OCI-LY3 (cell line): ENCODE results near the gene ASTN2.

ENCODE experiments used
- H2AFZ ChIP-seq: fragments of 200-600, 300-600 bp; shearing (Covaris generic); 2 replicates; pipeline ENCODE4 v1.6.0; 2014; ENCODE audit warnings: antibody characterized with exemption, low read depth, low read length
- H3K27ac ChIP-seq: fragments of 200-600, 300-600 bp; sonication (generic); 2 replicates; pipeline ENCODE4 v1.5.1; 2014; ENCODE audit warnings: mild to moderate bottlenecking, low read length, moderate library complexity, mixed read lengths
- H3K27me3 ChIP-seq: fragments of 200-600, 300-600 bp; sonication (generic); 2 replicates; pipeline ENCODE4 v1.6.1; 2014; ENCODE audit warnings: low read depth, low read length, mixed read lengths
- H3K36me3 ChIP-seq: fragments of 200-600, 300-600 bp; sonication (generic); replicated peaks from 2 replicates; pipeline ENCODE3; 2014; ENCODE audit warnings: low read depth, low read length, mixed read lengths
- H3K4me1 ChIP-seq: fragments of 300-600, 200-600 bp; sonication (generic); 2 replicates; pipeline ENCODE4 v1.6.1; 2014; ENCODE audit warnings: low read length, mixed read lengths
- H3K4me2 ChIP-seq: fragments of 200-600, 300-600 bp; sonication (generic); 2 replicates; pipeline ENCODE4 v1.6.1; 2014; ENCODE audit warnings: low read length, mixed read lengths
- H3K4me3 ChIP-seq: fragments of 300-600, 200-600 bp; sonication (generic); 2 replicates; pipeline ENCODE4 v1.5.1; 2014; ENCODE audit warnings: antibody characterized with exemption, mild to moderate bottlenecking, low read length, moderate library complexity
- H3K79me2 ChIP-seq: fragments of 300-600, 200-600 bp; shearing (Covaris generic); 2 replicates; pipeline ENCODE4 v1.6.1; 2014; ENCODE audit warnings: mild to moderate bottlenecking, low read length, mixed read lengths
- H3K9ac ChIP-seq: fragments of 300-600, 200-600 bp; shearing (Covaris generic); 2 replicates; pipeline ENCODE4 v1.6.0; 2014; ENCODE audit warnings: mild to moderate bottlenecking, low read length, moderate library complexity
- H3K9me3 ChIP-seq: fragments of 200-600, 300-600 bp; shearing (Covaris generic); 2 replicates; pipeline ENCODE4 v1.6.1; 2014; ENCODE audit warnings: low read length, mixed read lengths; ENCODE audit not compliant: insufficient read depth
- H4K20me1 ChIP-seq: fragments of 200-600, 300-600 bp; sonication (generic); 2 replicates; pipeline ENCODE4 v1.6.1; 2016; ENCODE audit warnings: low read length, mixed read lengths; ENCODE audit not compliant: insufficient read depth
- EZH2phosphoT487 ChIP-seq: fragments of 200-600 bp; shearing (Covaris generic); IDR thresholded peaks from 2 replicates; pipeline ENCODE4 v1.6.1; 2018; ENCODE audit warnings: antibody characterized with exemption, mixed run types, low read depth
- TF ChIP-seq, protein P1 (sequence below): fragments of 200-600, 300-600 bp; sonication (generic); IDR thresholded peaks from 2 replicates; pipeline ENCODE4 v1.5.1; 2014; ENCODE audit warnings: antibody characterized with exemption, low read length, low read depth

The ASTN2 gene

DNA sequence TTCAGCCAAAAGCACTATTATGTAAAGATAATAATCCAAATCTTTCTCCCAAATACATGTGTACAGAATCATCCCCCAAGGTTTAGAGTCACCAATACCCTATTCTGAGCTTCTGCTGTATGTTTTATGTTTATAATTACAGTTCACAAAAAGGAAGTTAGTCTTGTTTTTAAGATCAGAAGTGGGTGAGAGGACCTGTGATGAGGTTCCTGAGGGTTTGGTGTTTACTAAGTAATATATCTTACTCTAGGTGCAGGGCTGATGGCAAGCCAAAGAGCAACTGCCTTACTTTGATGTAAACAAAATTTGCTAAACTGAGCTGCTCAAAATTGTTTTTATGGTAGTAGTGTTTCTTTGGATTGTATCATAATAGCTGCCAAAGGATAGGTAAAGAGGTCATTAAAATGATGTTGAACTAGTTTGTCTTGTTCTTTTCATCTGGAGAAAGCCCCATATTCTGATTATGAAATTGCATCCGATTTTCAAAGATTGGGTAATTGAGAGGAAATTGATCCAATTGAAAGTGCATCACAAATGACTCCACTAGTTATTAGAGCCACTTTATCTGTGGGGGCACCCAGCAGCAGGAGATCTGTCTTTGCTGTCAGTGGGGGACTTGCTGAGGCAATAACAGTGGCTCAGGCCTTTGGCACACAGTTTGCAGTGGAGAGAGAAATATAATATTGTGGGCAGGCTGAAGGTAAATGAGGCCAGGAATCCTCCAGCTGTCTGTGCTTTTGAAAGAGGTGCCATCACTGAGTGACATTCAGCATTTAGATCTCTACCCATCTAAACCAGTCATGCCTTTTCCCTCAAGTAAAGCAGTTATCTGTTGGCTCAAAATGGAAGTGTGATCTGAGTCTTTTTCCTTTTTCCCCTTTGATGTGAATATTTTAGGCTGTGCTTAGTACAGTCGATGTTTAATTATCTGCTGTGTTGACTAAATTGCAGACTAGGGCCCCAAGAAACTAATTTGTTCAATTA lies 713.7 kb downstream of the ASTN2 start:
- Histone ChIP-seq H3K36me3 (peaks cover 56% of the 10 kb centered on the region), H3K27me3 (no peaks in the 10 kb centered on the region), H3K27ac (no peak overlapping the region), H3K4me2 (no peak overlapping the region), H4K20me1 (no peaks in the 10 kb centered on the region), H3K79me2 (no peaks in the 10 kb centered on the region), H3K9ac (no peak overlapping the region), H3K9me3 (no peaks in the 10 kb centered on the region), H3K4me3 (no peak overlapping the region), H3K4me1 (peaks cover 3% of the 10 kb centered on the region; the same call in 1 of the 2 replicates), H2AFZ (no peak overlapping the region)
- TF ChIP-seq, protein P1, sequence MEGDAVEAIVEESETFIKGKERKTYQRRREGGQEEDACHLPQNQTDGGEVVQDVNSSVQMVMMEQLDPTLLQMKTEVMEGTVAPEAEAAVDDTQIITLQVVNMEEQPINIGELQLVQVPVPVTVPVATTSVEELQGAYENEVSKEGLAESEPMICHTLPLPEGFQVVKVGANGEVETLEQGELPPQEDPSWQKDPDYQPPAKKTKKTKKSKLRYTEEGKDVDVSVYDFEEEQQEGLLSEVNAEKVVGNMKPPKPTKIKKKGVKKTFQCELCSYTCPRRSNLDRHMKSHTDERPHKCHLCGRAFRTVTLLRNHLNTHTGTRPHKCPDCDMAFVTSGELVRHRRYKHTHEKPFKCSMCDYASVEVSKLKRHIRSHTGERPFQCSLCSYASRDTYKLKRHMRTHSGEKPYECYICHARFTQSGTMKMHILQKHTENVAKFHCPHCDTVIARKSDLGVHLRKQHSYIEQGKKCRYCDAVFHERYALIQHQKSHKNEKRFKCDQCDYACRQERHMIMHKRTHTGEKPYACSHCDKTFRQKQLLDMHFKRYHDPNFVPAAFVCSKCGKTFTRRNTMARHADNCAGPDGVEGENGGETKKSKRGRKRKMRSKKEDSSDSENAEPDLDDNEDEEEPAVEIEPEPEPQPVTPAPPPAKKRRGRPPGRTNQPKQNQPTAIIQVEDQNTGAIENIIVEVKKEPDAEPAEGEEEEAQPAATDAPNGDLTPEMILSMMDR, result no peak

DNA sequence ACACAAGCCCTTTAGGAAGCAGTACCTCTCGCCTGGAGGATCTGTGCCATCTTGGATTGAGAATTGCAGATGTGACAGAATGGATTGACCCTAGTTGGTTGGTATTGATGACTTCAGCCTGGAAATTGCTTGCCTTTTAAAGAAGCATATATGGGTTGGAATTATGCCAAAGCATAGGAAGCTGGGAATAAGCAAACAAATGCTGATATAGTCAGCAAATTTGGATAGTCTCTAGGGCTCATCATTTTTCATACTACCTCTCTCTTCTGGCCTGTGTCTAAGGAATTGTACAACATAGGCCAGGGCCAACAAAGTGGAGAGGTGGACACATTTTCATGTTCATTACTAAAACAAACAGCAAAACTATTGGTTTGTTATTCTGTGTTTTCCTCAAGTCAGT lies 714.6 kb downstream of the ASTN2 start:
- Histone ChIP-seq H4K20me1 (peaks cover 6% of the 10 kb centered on the region; the same call in 1 of the 2 replicates), H3K4me3 (no peak overlapping the region), H3K4me1 (peaks cover 3% of the 10 kb centered on the region; the same call in 1 of the 2 replicates), H3K36me3 (peaks cover 58% of the 10 kb centered on the region), H3K9me3 (no peaks in the 10 kb centered on the region), H3K27me3 (no peaks in the 10 kb centered on the region), H3K9ac (no peak overlapping the region), H2AFZ (no peak overlapping the region), H3K27ac (no peak overlapping the region), H3K4me2 (no peak overlapping the region), H3K79me2 (peaks cover 8% of the 10 kb centered on the region)
- TF ChIP-seq EZH2phosphoT487, result no peak
- TF ChIP-seq, protein P1, result no peak

DNA sequence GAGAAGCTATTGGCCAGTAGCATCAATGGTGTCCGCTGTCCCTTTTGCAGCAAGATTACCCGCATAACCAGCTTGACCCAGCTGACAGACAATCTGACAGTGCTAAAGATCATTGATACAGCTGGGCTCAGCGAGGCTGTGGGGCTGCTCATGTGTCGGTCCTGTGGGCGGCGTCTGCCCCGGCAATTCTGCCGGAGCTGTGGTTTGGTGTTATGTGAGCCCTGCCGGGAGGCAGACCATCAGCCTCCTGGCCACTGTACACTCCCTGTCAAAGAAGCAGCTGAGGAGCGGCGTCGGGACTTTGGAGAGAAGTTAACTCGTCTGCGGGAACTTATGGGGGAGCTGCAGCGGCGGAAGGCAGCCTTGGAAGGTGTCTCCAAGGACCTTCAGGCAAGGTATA lies 717.0 kb downstream of the ASTN2 start:
- TF ChIP-seq, protein P1, result no peak
- no peak for TF ChIP-seq EZH2phosphoT487
- peaks cover 25% of the 10 kb centered on the region for H4K20me1 ChIP-seq
- no peak overlapping the region for H3K4me2 ChIP-seq
- H3K36me3 ChIP-seq, result peaks cover 70% of the 10 kb centered on the region
- no peak overlapping the region for H3K4me3 ChIP-seq
- H3K27ac ChIP-seq, result no peak overlapping the region
- H2AFZ ChIP-seq, result no peak overlapping the region
- H3K79me2 ChIP-seq, result peaks cover 28% of the 10 kb centered on the region
- H3K9ac ChIP-seq, result no peak overlapping the region
- no peaks in the 10 kb centered on the region for H3K27me3 ChIP-seq
- no peaks in the 10 kb centered on the region for H3K9me3 ChIP-seq
- peaks cover 6% of the 10 kb centered on the region for H3K4me1 ChIP-seq

DNA sequence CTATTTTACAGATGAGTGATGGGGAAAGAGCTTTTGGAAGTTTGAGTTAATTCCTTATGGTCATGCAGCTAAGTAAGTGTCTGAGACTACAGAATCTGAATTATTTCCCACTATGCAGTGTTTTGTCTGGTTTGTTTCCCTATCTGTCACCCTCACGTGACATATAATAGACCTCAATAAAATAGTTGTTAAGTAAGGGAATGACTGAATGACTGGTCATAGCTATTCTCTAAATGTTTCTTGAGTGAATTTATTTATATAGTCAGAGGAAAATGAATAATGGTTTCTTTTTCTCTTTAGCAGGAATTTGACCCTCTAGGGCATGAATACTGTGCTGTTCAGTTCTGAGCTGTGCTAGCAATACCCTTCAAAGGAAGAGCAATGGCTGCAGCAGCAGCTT lies 717.5 kb downstream of the ASTN2 start:
- Histone ChIP-seq H3K36me3 (peaks cover 65% of the 10 kb centered on the region), H3K79me2 (peaks cover 33% of the 10 kb centered on the region), H3K4me2 (no peak overlapping the region), H2AFZ (no peak overlapping the region), H3K27ac (no peak overlapping the region), H3K27me3 (no peaks in the 10 kb centered on the region), H4K20me1 (peaks cover 30% of the 10 kb centered on the region), H3K9ac (no peak overlapping the region), H3K9me3 (no peaks in the 10 kb centered on the region), H3K4me3 (no peak overlapping the region), H3K4me1 (peaks cover 11% of the 10 kb centered on the region)
- TF ChIP-seq, protein P1, result no peak
- TF ChIP-seq EZH2phosphoT487, result no peak
